NK-92 (cell line): Measurements from ENCODE around the gene VAMP1.
"Not testable (repeated sequence)": the region's sequence is repeated elsewhere in the genome, so short reads cannot be mapped to it uniquely, and the experiment has no call there.

Experiments
- DNase-seq: peaks from one replicate; lab custom pipeline; 2025; ENCODE audit not compliant: unreplicated experiment; lab: John Stamatoyannopoulos, UW

Gene VAMP1, protein sequence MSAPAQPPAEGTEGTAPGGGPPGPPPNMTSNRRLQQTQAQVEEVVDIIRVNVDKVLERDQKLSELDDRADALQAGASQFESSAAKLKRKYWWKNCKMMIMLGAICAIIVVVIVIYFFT

GRCh38 chr12:6470375-6471163 is at the start of gene VAMP1:
Gene VAMP1, minus strand, starts transcription at chr12:6470677. Its CDS starts 146 bp downstream, at chr12:6470531.
- peak; percentile 71 for DNase-seq

DNA sequence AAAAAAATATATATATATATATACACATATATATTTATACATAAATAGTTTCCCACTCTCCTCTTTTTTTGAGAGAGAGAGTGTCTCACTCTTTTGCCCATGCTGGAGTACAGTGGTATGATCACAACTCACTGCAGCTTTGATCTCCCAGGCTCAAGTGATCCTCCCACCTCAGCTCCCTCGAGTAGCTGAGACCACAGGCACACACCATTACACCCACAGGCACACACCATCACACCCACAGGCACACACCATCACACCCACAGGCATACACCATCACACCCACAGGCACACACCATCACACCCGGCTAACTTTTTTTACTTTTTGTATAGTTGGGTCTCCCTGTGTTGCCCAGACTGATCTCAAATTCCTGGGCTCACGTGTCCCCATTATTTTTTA is 49.7 kb upstream of the VAMP1 start:
- no peak for DNase-seq

- DNase-seq, result no peak
Observed at GRCh38 chr12:6508087-6508486, 37.6 kb upstream of the VAMP1 start.

DNA sequence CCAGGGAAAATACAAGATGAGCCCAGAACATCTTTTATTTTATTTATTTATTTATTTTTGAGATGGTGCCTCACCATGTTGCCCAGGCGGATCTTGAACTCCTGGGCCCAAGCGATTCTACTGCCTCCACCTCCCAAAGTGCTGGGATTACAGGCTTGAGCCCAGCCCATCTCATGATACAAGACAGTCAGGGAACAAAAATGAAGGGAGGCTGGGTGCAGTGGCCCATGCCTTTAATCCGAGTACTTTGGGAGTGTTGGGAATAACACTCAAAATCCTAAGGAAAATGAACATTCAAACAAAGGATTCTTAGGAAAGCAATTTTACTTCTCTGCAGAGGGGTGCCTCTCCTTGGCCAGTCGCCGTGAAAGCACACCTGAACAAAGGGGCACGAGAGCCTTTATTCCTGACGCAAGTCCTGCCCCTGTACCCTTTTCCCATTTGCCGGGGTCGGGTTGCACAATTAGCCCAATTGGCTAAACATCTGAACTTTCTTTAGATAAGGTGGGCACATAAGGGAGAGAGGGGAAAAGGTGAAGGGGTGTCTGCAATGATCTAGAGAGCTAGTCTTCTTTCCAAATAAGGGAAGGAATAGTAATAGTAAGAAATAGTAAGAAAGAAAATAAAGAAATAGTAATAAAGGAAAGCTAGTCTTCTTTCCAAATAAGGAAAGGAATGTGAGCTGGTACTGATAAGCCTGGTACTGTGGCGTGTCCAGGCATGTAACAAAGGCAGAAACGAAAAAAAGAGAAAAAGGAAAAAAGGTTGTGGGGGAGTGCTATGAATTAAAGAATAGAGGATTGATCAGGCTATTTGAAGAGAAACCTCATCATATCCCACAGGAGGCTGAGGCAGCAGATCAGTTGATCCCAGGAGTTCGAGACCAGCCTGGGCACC is 36.9 kb upstream of the VAMP1 start:
- DNase-seq, result no peak

- no peak for DNase-seq
Observed at GRCh38 chr12:6500466-6500865, 30.0 kb upstream of the VAMP1 start.

GRCh38 chr12:6497291-6497690 is 26.8 kb upstream of the VAMP1 start:
- not testable (repeated sequence) for DNase-seq

GRCh38 chr12:6494968-6495367 is 24.5 kb upstream of the VAMP1 start:
- DNase-seq, result no peak

DNA sequence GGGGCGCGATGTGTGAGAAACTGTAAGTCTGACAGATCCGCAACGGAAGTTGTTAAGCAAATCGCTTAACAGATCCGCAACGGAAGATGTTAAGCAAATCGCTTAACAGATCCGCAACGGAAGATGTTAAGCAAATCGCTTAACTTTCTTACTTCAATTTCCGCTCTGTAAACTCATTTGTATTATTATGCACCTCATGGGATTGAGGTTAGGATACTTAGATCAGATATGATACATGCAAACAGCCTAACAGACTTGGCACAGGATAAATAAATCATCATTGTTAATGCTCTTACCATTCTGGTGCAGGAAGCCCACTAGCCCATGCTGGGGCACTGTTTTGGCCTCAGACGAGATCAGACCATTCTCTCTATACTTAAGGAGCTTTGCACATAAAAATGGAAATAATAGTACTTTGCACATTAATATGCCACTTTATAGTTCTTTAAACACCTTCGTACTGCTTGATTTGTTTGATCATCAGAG is 23.8 kb upstream of the VAMP1 start:
- DNase-seq, result peak; percentile 46

- peak; percentile 70 for DNase-seq
Observed at GRCh38 chr12:6493497-6494257, 23.2 kb upstream of the VAMP1 start, which contains the start of gene NCAPD2. Gene NCAPD2, plus strand, starts transcription at chr12:6494102. Its CDS starts 997 bp downstream, at chr12:6495099.

DNA sequence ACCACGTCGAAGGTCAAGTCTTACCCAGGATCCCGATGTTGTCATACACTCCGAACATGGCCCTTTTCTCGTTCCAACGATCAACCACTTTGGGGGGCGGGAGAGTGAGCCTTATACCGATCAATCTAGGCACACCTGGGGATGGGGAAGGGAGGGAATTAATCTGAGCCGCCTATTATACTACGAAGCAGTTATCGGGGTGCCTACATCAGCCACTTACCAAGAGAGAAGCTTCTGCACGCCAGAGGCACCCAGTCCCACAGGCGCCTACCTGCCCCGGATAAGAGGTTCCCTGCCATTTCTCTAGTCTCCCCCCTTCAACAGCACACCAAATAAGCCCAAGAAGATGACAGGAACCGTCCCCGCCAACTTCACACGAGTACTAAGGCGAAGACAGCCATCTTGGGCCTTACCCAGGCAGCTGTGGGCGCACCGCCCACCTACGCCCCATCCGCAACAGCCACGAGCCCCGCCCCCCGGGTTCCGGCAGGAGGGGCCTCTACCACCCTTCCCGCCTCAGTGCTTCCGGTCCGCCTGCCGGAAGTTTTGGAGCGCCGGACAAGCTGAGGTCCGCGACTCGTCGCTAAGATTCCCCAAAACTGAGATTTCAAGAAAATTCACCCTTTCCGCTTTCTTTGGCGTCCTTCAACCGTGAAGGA is 22.5 kb upstream of the VAMP1 start, which contains the start of gene MRPL51:
Gene MRPL51, minus strand, starts transcription at position 425 of the 659 bp plus-strand sequence. Its CDS starts 126 bp downstream, at position 299.
- DNase-seq, result peak; percentile 72

- not testable (repeated sequence) for DNase-seq
Observed at GRCh38 chr12:6490673-6491072, 20.2 kb upstream of the VAMP1 start.

GRCh38 chr12:6489449-6489848 is 19.0 kb upstream of the VAMP1 start:
- no peak for DNase-seq

DNA sequence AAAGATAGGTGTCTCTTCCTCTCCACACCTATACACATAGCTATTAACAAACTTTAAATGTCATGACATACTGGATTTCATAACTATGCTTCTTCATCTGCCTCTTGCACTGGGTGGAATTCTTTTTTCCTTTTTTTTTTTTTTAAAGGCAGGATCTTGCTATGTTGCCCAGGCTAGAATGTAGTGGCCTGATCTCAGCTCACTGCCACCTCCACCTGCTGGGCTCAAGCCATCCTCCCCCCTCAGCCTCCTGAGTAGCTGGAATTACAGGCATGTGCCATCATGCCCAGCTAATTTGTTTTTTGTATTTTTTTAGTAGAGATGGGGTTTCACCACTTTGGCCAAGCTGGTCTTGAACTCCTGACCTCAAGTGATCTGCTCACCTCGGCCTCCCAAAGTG is 17.8 kb upstream of the VAMP1 start:
- DNase-seq, result no peak

DNA sequence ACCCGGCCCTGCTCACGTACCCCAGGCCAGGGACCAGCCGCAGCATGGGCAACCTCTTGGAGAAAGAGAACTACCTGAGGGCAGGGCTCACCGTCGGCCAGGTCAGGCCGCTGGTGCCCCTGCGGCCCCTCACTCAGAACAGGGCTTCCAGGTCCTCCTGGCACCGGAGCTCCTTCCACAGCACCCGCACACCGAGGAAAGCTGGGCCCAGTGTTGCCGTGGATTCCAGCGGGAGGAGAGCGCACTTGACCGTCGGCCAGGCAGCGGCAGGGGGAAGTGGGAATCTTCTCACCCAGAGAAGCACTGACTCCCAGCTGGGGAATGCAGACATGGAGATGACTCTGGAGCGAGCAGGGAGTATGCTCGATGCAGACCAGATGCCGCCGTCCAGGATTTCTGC is 7.9 kb upstream of the VAMP1 start:
- no peak for DNase-seq

DNA sequence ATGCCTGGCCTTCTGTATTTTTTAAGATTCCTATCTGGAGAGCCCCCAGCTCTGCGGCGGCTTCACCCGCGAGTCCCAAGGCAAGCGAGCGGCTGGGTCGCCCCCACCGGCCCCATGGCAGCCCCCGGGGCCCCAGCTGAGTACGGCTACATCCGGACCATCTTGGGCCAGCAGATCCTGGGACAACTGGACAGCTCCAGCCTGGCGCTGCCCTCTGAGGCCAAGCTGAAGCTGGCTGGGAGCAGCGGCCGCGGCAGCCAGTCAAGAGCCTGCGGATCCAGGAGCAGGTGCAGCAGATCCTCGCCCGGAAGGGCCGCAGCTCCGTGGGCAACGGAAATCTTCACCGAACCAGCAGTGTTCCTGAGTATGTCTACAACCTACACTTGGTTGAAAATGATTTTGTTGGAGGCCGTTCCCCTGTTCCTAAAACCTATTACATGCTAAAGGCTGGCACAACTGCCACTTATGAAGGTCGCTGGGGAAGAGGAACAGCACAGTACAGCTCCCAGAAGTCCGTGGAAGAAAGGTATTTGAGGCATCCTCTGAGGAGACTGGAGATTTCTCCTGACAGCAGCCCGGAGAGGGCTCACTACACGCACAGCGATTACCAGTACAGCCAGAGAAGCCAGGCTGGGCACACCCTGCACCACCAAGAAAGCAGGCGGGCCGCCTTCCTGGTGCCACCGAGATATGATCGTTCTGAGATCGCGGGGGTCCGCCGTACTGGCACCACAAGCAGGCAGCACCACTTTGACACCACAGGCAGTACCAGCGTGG is 7.3 kb upstream of the VAMP1 start:
- not testable (repeated sequence) for DNase-seq

DNA sequence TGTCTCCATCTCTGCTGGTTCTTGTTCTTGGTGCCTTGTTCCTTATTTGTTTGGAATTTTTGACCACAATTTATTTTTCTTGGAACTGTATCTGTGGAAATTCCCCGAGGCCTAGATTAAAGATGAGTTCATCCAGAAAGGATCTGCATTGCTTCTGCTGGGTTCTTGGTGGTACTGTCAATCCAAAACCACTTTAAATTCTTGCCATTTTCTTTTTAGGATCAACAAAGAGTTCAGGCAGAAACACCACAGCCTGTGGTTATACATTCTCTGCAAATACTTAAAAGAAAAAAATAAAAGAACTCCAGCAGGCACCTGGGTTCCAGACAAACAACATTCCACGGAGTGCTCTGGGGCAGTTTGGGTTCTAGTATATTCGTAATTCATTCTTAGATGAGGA is 6.0 kb upstream of the VAMP1 start:
- DNase-seq, result no peak

- DNase-seq, result not testable (repeated sequence)
Observed at GRCh38 chr12:6475233-6475975, 4.9 kb upstream of the VAMP1 start.

DNA sequence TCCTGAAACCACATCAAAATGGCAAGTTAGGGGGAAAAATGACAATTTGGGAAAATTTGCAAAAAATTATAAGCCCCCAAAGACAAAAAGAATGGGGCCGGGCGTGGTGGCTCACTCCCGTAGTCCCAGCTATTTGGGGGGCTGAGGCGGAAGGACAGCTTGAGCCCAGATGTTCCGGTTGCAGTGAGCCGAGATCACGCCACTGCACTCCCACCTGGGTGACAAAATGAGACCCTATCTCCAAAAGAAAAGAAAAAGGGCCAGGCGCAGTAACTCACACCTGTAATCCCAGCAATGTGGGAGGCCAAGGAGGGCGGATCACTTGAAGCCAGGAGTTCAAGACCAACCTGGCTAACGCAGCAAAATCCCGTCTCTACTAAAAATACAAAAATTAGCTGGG is 2.0 kb upstream of the VAMP1 start:
- no peak for DNase-seq

DNA sequence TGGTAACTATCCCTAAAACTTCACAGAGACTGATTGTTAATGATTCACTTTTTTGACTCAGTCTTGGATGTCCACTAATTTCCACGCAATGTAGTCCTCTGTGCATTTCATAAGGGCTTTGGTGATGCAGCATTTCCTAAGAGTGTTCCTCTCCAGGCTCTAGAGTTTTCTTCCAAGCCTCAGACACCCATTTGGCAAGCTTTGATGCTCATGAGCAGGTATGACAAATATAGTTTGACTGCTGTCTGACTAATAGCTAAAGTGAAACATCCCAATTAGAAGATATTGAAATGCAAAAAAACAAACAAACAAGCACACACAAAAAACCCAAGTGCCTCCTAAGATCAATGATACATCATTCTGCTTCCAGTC is 1.5 kb upstream of the VAMP1 start:
- DNase-seq, result no peak
